ENCODE measurements around the gene GIPC3. TPM values are rescaled to one million over a fixed set of nuclear protein-coding genes. Genes with fewer than 3 reads are reported as not detected.

The GIPC3 gene
- total and polyA plus RNA-seq, 9 donors, result 0.11 to 3.3 (median 0.35) TPM

- H3K36me3 ChIP-seq, result no peaks in the 10 kb centered on the region
- no peaks in the 10 kb centered on the region for H3K4me1 ChIP-seq (ENCODE audit: insufficient read depth)
- TF ChIP-seq POLR2A (IDR thresholded peaks at IDR 0.05) (no peak), EP300 (IDR thresholded peaks at IDR 0.05) (no peak), CTCF (IDR thresholded peaks at IDR 0.05) (no peak)
- no peak for DNase-seq
- no peak overlapping the region for H3K4me3 ChIP-seq
- H3K27me3 ChIP-seq, result no peaks in the 10 kb centered on the region
- no peaks in the 10 kb centered on the region for H3K9me3 ChIP-seq
- intact Hi-C loops (cut with DNase I), result no loop called here
- 27 to 37% (median 33%) methylated on average over 11 of the region's 11 CpGs for WGBS, 3 donors
- no peak overlapping the region for H3K27ac ChIP-seq
These were observed 7.9 kb downstream of the GIPC3 start for GRCh38 chr19:3593156-3593555.

GRCh38 chr19:3595521-3596061 lies 10.3 kb downstream of the GIPC3 start:
- Histone ChIP-seq H3K4me1 (ENCODE audit: insufficient read depth) (no peaks in the 10 kb centered on the region), H3K4me3 (no peak overlapping the region), H3K36me3 (no peaks in the 10 kb centered on the region), H3K9me3 (no peaks in the 10 kb centered on the region), H3K27ac (no peak overlapping the region), H3K27me3 (no peaks in the 10 kb centered on the region)
- 75 to 83% (median 76%) methylated on average over 30 to 34 of the region's 34 CpGs for WGBS, 3 donors
- intact Hi-C loops (cut with DNase I), result no loop called here
- no peak for TF ChIP-seq POLR2A (IDR thresholded peaks at IDR 0.05)
- TF ChIP-seq CTCF (IDR thresholded peaks at IDR 0.05), result no peak
- TF ChIP-seq EP300 (IDR thresholded peaks at IDR 0.05), result no peak
- DNase-seq, result no peak

GRCh38 chr19:3599776-3600187 lies 14.5 kb downstream of the GIPC3 start:
- H3K27ac ChIP-seq, result no peak overlapping the region
- H3K36me3 ChIP-seq, result no peaks in the 10 kb centered on the region
- WGBS, 3 donors, result 91 to 94% (median 92%) methylated on average over 28 of the region's 28 CpGs
- H3K9me3 ChIP-seq, result no peaks in the 10 kb centered on the region
- no peaks in the 10 kb centered on the region for H3K27me3 ChIP-seq
- intact Hi-C loops (cut with DNase I), result no loop called here
- TF ChIP-seq POLR2A (IDR thresholded peaks at IDR 0.05) (no peak), EP300 (IDR thresholded peaks at IDR 0.05) (no peak), CTCF (IDR thresholded peaks at IDR 0.05) (no peak)
- no peak overlapping the region for H3K4me3 ChIP-seq
- DNase-seq, result no peak
- H3K4me1 ChIP-seq (ENCODE audit: insufficient read depth), result no peaks in the 10 kb centered on the region

- Histone ChIP-seq H3K4me1 (ENCODE audit: insufficient read depth) (no peaks in the 10 kb centered on the region), H3K36me3 (no peaks in the 10 kb centered on the region), H3K27me3 (no peaks in the 10 kb centered on the region), H3K27ac (no peak overlapping the region), H3K9me3 (no peaks in the 10 kb centered on the region), H3K4me3 (no peak overlapping the region)
- TF ChIP-seq EP300 (IDR thresholded peaks at IDR 0.05) (no peak), CTCF (IDR thresholded peaks at IDR 0.05) (no peak), POLR2A (IDR thresholded peaks at IDR 0.05) (no peak)
- DNase-seq, result no peak
- intact Hi-C loops (cut with DNase I), result no loop called here
- 81 to 85% (median 84%) methylated on average over 12 of the region's 12 CpGs for WGBS, 3 donors
These were observed 15.7 kb downstream of the GIPC3 start for GRCh38 chr19:3601021-3601420.

Measured in ovary (tissue), 9 donors.